Left colon (tissue), 2 donors: ENCODE measurements around the gene MYL4. TPM values are rescaled to one million over a fixed set of nuclear protein-coding genes. Genes with fewer than 3 reads are reported as not detected.

Experiments
- ATAC-seq: fragments of 200-7000 bp; cut with Tn5 transposase; one replicate; pipeline ENCODE4 v1.9.1; 2020; ENCODE audit warnings: mild to moderate bottlenecking, moderate library complexity
- DNase-seq, 2 donors: peaks; one replicate each; pipeline ENCODE4 v3.0.0-alpha.2; 2020
- intact Hi-C, 2 donors: fragments of 100-400 bp; cut with DNase I in 1 of 2; cut with micrococcal nuclease in 1 of 2; formaldehyde crosslinking; loops; one replicate each; pipeline versions ENCODE4 v1.11.2 to v1.14.0; 2022; cut with DNase I, micrococcal nuclease
- total RNA-seq, 2 donors: library from RNA; stranded (reverse); fragmentation: NEBNext Ultra II Directional; extraction: Animal tissue kit (Norgen Biotek cat#: 25700); gene quantifications; one replicate each; pipeline ENCODE4 v1.2.1, GENCODE V29; 2021
- donor health status: DM: no; HTN: no; CAD: no.
- donor health status: DM: yes; HTN: yes; CAD: no.

Gene MYL4
- total RNA-seq, 2 donors from 2014 or later, result not detected

GRCh38 chr17:47190243-47190642, 18.9 kb upstream of the MYL4 start:
- DNase-seq (no peak), ATAC-seq (no peak)
- intact Hi-C loops, result no loop called here

- ATAC-seq (no peak), DNase-seq (no peak)
- intact Hi-C loops, result no loop called here
Observed at GRCh38 chr17:47190770-47191169, 18.4 kb upstream of the MYL4 start.

GRCh38 chr17:47192554-47192953, 16.6 kb upstream of the MYL4 start:
- DNase-seq (no peak), ATAC-seq (no peak)
- intact Hi-C loops, result no loop called here

- DNase-seq, result no peak
- intact Hi-C loops, result no loop called here
- no peak for ATAC-seq
Observed at GRCh38 chr17:47193931-47194511, 15.1 kb upstream of the MYL4 start.

GRCh38 chr17:47197821-47198220, 11.3 kb upstream of the MYL4 start:
- ATAC-seq, result no peak
- intact Hi-C loops, result no loop called here
- no peak for DNase-seq

GRCh38 chr17:47199627-47200324, 9.4 kb upstream of the MYL4 start:
- ATAC-seq, result no peak
- intact Hi-C loops, result no loop called here
- no peak for DNase-seq

- no peak for ATAC-seq
- intact Hi-C loops, result no loop called here
- DNase-seq, result no peak
Observed at GRCh38 chr17:47200325-47200664, 8.9 kb upstream of the MYL4 start.

- intact Hi-C loops, result no loop called here
- peak; percentile 77 for ATAC-seq
- no peak for DNase-seq
Observed at GRCh38 chr17:47201166-47201565, 8.0 kb upstream of the MYL4 start.

GRCh38 chr17:47203984-47204721, 5.0 kb upstream of the MYL4 start:
- no peak for DNase-seq
- no peak for ATAC-seq
- intact Hi-C loops, result no loop called here

- DNase-seq, result peak in 1 of 2 donors; percentile 20
- peak; percentile 31 for ATAC-seq
- intact Hi-C loops, result no loop called here
Observed at GRCh38 chr17:47204722-47205418, 4.3 kb upstream of the MYL4 start.

GRCh38 chr17:47205419-47205963, 3.7 kb upstream of the MYL4 start:
- intact Hi-C loops, result no loop called here
- ATAC-seq, result peak; percentile 65
- DNase-seq, result peak; percentile 55 to 67

GRCh38 chr17:47207143-47208067, 1.7 kb upstream of the MYL4 start:
- DNase-seq, result no peak
- intact Hi-C loops, result no loop called here
- no peak for ATAC-seq

GRCh38 chr17:47209499-47209898, 351 bp downstream of the MYL4 start:
- intact Hi-C loops, result no loop called here
- ATAC-seq (no peak), DNase-seq (no peak)

GRCh38 chr17:47210105-47210504, 957 bp downstream of the MYL4 start:
- ATAC-seq (no peak), DNase-seq (no peak)
- intact Hi-C loops, result no loop called here

GRCh38 chr17:47210779-47211178, 1.6 kb downstream of the MYL4 start:
- ATAC-seq (no peak), DNase-seq (no peak)
- intact Hi-C loops, result no loop called here

GRCh38 chr17:47212458-47212857, 3.3 kb downstream of the MYL4 start:
- DNase-seq (no peak), ATAC-seq (no peak)
- intact Hi-C loops, result no loop called here

- ATAC-seq (no peak), DNase-seq (no peak)
- intact Hi-C loops, result no loop called here
Observed at GRCh38 chr17:47213540-47213939, 4.4 kb downstream of the MYL4 start.

- ATAC-seq (no peak), DNase-seq (no peak)
- intact Hi-C loops, result no loop called here
Observed at GRCh38 chr17:47214931-47215330, 5.8 kb downstream of the MYL4 start.
